AG04450 (cell line): Measurements from ENCODE around the gene SEC14L1. TPM values are rescaled to one million over a fixed set of nuclear protein-coding genes. Genes with fewer than 3 reads are reported as not detected.
"Not testable (repeated sequence)": the region's sequence is repeated elsewhere in the genome, so short reads cannot be mapped to it uniquely, and the experiment has no call there.

Experiments used
- CTCF ChIA-PET: fragments of 300-600, 350-600 bp; formaldehyde crosslinking; extraction: SDS; loops from one replicate; lab custom pipeline; 2022; ENCODE audit warnings: antibody characterized with exemption, inconsistent platforms; lab: Charles Lee
- POLR2A ChIA-PET: fragments of 350-600 bp; formaldehyde crosslinking; extraction: SDS; loops from one replicate; lab custom pipeline; 2021; ENCODE audit warnings: antibody characterized with exemption, inconsistent platforms; lab: Yijun Ruan, JAX
- DNase-seq: peaks from one replicate; pipeline ENCODE4 v3.0.0-alpha.2; 2011; ENCODE audit warnings: low read depth, low spot score
- H3K27ac ChIP-seq: one replicate; pipeline ENCODE4 v1.5.1; 2012; ENCODE audit warnings: low read depth, low read length, control low read depth
- H3K27me3 ChIP-seq: one replicate; pipeline ENCODE4 v1.6.0; 2012; ENCODE audit warnings: low read length; ENCODE audit not compliant: control insufficient read depth, insufficient read depth
- H3K4me3 ChIP-seq: 2 replicates; pipeline ENCODE4 v1.5.1; 2011; ENCODE audit warnings: mild to moderate bottlenecking, low read depth, low read length, control low read depth
- H3K9me3 ChIP-seq: 2 replicates; pipeline ENCODE4 v1.5.1; 2012; ENCODE audit warnings: low read length; ENCODE audit not compliant: control insufficient read depth, insufficient read depth
- CTCF ChIP-seq: IDR thresholded peaks from 2 replicates; pipeline ENCODE4 v1.5.1; 2011; ENCODE audit warnings: low read depth, low read length, control low read depth, inconsistent platforms
- polyA plus RNA-seq: library from polyadenylated mRNA; depleted of rRNA; stranded (reverse); fragments of >200 nt; gene quantifications from 2 replicates; pipeline ENCODE4 v1.2.3, GENCODE V29; 2011

The SEC14L1 gene
- polyA plus RNA-seq, 1 experiment, result 38.7 TPM

GRCh38 chr17:77247609-77248008 is 106.8 kb downstream of the SEC14L1 start:
- ChIA-PET CTCF (interaction anchor here (0.7 to 2.5 kb wide), 6 partner anchors 8 to 399 kb away, joined by 3 to 32 read pairs (median 4); no protein-coding TSS in a partner anchor), POLR2A (interaction anchor here (1.0 kb wide), 1 partner anchor 76 kb away, joined by 3 read pairs; no protein-coding TSS in a partner anchor)

GRCh38 chr17:77248216-77249114 is 107.7 kb downstream of the SEC14L1 start:
- H3K9me3 ChIP-seq, result no peaks in the 10 kb centered on the region
- POLR2A ChIA-PET, result interaction anchor here (1.0 kb wide), 1 partner anchor 75 kb away, joined by 3 read pairs; no protein-coding TSS in a partner anchor

More at GRCh38 chr17:77247609-77248008, 106.8 kb downstream of the SEC14L1 start:
- Histone ChIP-seq H3K4me3 (no peak overlapping the region), H3K27ac (no peak overlapping the region), H3K27me3 (no peaks in the 10 kb centered on the region), H3K9me3 (no peaks in the 10 kb centered on the region)
- DNase-seq, result no peak
- TF ChIP-seq CTCF, result no peak

GRCh38 chr17:77251622-77252183 is 110.9 kb downstream of the SEC14L1 start:
- CTCF ChIA-PET, result interaction anchor here (0.7 to 1.6 kb wide), 3 partner anchors 163 to 176 kb away, joined by 4 to 7 read pairs (median 6); no protein-coding TSS in a partner anchor
- POLR2A ChIA-PET, result interaction anchor here (0.7 kb wide), 1 partner anchor 29 kb away, joined by 3 read pairs; no protein-coding TSS in a partner anchor
- no peak overlapping the region for H3K27ac ChIP-seq

More at GRCh38 chr17:77248216-77249114, 107.7 kb downstream of the SEC14L1 start:
- CTCF ChIA-PET, result interaction anchor here (0.7 to 2.5 kb wide), 6 partner anchors 8 to 400 kb away, joined by 3 to 32 read pairs (median 4); no protein-coding TSS in a partner anchor
- H3K27ac ChIP-seq, result no peak overlapping the region
- no peaks in the 10 kb centered on the region for H3K27me3 ChIP-seq
- no peak overlapping the region for H3K4me3 ChIP-seq
- TF ChIP-seq CTCF, result no peak
- DNase-seq, result no peak

GRCh38 chr17:77252306-77252705 is 111.5 kb downstream of the SEC14L1 start:
- DNase-seq, H3K27me3 ChIP-seq, H3K4me3 ChIP-seq, H3K9me3 ChIP-seq: not testable (repeated sequence)
- peak overlapping the region; percentile 1 for H3K27ac ChIP-seq
- ChIA-PET POLR2A (interaction anchor here (0.7 to 1.9 kb wide), 2 partner anchors 19 to 28 kb away, joined by 3 to 10 read pairs; no protein-coding TSS in a partner anchor), CTCF (interaction anchor here (0.7 kb wide), 1 partner anchor 176 kb away, joined by 7 read pairs; no protein-coding TSS in a partner anchor)

More at GRCh38 chr17:77251622-77252183, 110.9 kb downstream of the SEC14L1 start:
- no peak for DNase-seq
- Histone ChIP-seq H3K4me3 (no peak overlapping the region), H3K27me3 (no peaks in the 10 kb centered on the region), H3K9me3 (no peaks in the 10 kb centered on the region)
- no peak for TF ChIP-seq CTCF

GRCh38 chr17:77253611-77254051 is 112.9 kb downstream of the SEC14L1 start:
- POLR2A ChIA-PET, result interaction anchor here (0.6 to 1.9 kb wide), 3 partner anchors 11 to 20 kb away, joined by 3 to 10 read pairs (median 3); no protein-coding TSS in a partner anchor

More at GRCh38 chr17:77253611-77254051, 112.9 kb downstream of the SEC14L1 start:
- Histone ChIP-seq H3K4me3 (no peak overlapping the region), H3K27me3 (no peaks in the 10 kb centered on the region), H3K27ac (peak overlapping the region; percentile 57), H3K9me3 (no peaks in the 10 kb centered on the region; the same call in 1 of the 2 replicates)
- peak; percentile 44 for DNase-seq
- CTCF ChIA-PET, result interaction anchor here (0.6 to 4.6 kb wide), 3 partner anchors 165 to 187 kb away, joined by 3 to 31 read pairs (median 7); no protein-coding TSS in a partner anchor
- no peak; the same call in 1 of the 2 replicates for TF ChIP-seq CTCF
